Measurements from ENCODE around the gene CFL2. TPM values are rescaled to one million over a fixed set of nuclear protein-coding genes. Genes with fewer than 3 reads are reported as not detected.

The CFL2 gene
- total RNA-seq, 2 donors from 2014 or later: 7.0 to 44.8 TPM

GRCh38 chr14:34710744-34711143 is 3.6 kb downstream of the CFL2 start:
- Histone ChIP-seq H3K36me3 (no peaks in the 10 kb centered on the region), H3K4me1 (no peaks in the 10 kb centered on the region), H3K9me3 (no peaks in the 10 kb centered on the region), H3K27ac (no peak overlapping the region), H3K4me3 (no peak overlapping the region), H3K27me3 (no peaks in the 10 kb centered on the region), H3K9ac (ENCODE audit: low read depth in 2 of 2, low read length in 2 of 2) (no peak overlapping the region)
- TF ChIP-seq CTCF (IDR thresholded peaks at IDR 0.05): no peak
- intact Hi-C loops (cut with DNase I): no loop called here
- no peak for DNase-seq

- TF ChIP-seq CTCF (IDR thresholded peaks at IDR 0.05): no peak
- no peaks in the 10 kb centered on the region for H3K27me3 ChIP-seq
- no peaks in the 10 kb centered on the region for H3K9me3 ChIP-seq
- intact Hi-C loops (cut with DNase I): no loop called here
- no peaks in the 10 kb centered on the region for H3K36me3 ChIP-seq
- no peak overlapping the region for H3K27ac ChIP-seq
- H3K4me1 ChIP-seq: no peaks in the 10 kb centered on the region
- no peak overlapping the region for H3K9ac ChIP-seq (ENCODE audit: low read depth in 2 of 2, low read length in 2 of 2)
- H3K4me3 ChIP-seq: no peak overlapping the region
- no peak for DNase-seq
These were observed 4.4 kb downstream of the CFL2 start for GRCh38 chr14:34710006-34710405.

GRCh38 chr14:34707722-34708121 is 6.7 kb downstream of the CFL2 start:
- Histone ChIP-seq H3K4me1 (no peaks in the 10 kb centered on the region), H3K36me3 (no peaks in the 10 kb centered on the region), H3K9me3 (no peaks in the 10 kb centered on the region), H3K9ac (ENCODE audit: low read depth in 2 of 2, low read length in 2 of 2) (no peak overlapping the region), H3K27me3 (no peaks in the 10 kb centered on the region), H3K27ac (no peak overlapping the region), H3K4me3 (no peak overlapping the region)
- DNase-seq: no peak
- intact Hi-C loops (cut with DNase I): no loop called here
- no peak for TF ChIP-seq CTCF (IDR thresholded peaks at IDR 0.05)

- no peak for DNase-seq
- Histone ChIP-seq H3K4me3 (no peak overlapping the region), H3K9ac (ENCODE audit: low read depth in 2 of 2, low read length in 2 of 2) (no peak overlapping the region), H3K36me3 (no peaks in the 10 kb centered on the region), H3K27ac (no peak overlapping the region), H3K27me3 (no peaks in the 10 kb centered on the region), H3K4me1 (no peaks in the 10 kb centered on the region), H3K9me3 (no peaks in the 10 kb centered on the region)
- intact Hi-C loops (cut with DNase I): no loop called here
- no peak for TF ChIP-seq CTCF (IDR thresholded peaks at IDR 0.05)
These were observed 12.6 kb downstream of the CFL2 start for GRCh38 chr14:34701808-34702207.

- no peaks in the 10 kb centered on the region for H3K27me3 ChIP-seq
- no peak overlapping the region for H3K4me3 ChIP-seq
- intact Hi-C loops (cut with DNase I): no loop called here
- no peak for TF ChIP-seq CTCF (IDR thresholded peaks at IDR 0.05)
- DNase-seq: no peak
- no peak overlapping the region for H3K27ac ChIP-seq
- no peaks in the 10 kb centered on the region for H3K4me1 ChIP-seq
- no peak overlapping the region for H3K9ac ChIP-seq (ENCODE audit: low read depth in 2 of 2, low read length in 2 of 2)
- no peaks in the 10 kb centered on the region for H3K36me3 ChIP-seq
- no peaks in the 10 kb centered on the region for H3K9me3 ChIP-seq
These were observed 13.7 kb downstream of the CFL2 start for GRCh38 chr14:34700622-34701130.

Measured in colonic mucosa (tissue), 4 donors.